Measurements from ENCODE around the gene SLCO3A1.
A peak's percentile ranks its signal among the peaks of the same experiment; 100 is the strongest.

Gene SLCO3A1

GRCh38 chr15:92076541-92076940 lies 223.0 kb downstream of the SLCO3A1 start:
- no peak for DNase-seq

DNA sequence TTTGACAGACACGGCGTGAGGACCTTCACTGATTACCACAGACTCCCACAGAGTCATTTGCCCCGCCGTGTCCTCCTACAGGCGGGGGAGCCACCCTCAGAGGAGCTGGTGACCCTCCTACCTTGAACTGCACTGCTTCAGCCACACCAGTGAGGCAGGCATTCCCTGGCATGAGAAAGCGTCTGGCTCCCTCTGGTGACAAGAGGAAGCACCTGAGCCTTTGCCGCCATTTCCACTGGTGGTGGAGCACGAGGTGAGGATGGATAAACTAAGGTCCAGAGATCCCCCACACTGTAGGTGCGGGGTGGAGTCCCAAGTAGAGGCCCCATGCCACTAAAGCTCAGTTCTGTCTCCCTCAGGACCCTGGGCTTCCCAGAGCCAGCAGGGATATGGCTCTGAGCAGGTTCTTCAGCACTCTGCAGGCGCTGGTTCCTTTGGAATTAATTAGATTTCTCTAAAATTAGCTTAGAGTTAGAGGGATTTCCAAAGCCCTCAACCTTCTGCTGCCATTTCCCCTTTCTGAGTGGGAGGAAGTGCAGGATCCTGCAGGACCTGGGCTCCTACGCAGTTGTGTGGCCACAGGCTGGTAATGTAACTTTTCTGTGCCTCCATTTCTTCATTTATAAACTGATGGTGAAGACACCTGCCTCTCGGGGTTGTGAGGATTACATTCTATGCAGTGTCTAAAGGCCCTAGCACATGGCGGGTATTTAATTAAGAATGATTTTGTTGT lies 224.0 kb downstream of the SLCO3A1 start:
- DNase-seq = peak; percentile 35

DNA sequence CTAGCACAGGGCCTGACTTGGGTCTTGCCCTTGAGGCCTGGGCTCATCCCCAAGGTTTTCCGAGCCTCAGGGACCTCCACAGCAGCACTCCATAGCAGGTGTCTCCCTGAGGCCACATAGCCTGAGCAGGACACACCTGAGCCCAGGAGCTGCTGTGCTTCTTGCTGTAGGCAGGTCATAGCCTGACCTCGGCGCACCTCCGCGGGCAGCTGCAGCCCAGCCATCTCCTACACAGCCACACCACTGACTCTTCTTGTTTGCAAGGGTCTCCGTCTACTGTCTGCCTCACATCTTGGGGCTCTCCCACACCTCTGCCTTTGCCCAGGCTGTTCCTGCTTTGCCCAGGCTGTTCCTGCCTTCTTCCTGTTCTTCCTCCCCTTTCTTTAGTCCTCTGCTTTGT lies 224.8 kb downstream of the SLCO3A1 start:
- no peak for DNase-seq

DNA sequence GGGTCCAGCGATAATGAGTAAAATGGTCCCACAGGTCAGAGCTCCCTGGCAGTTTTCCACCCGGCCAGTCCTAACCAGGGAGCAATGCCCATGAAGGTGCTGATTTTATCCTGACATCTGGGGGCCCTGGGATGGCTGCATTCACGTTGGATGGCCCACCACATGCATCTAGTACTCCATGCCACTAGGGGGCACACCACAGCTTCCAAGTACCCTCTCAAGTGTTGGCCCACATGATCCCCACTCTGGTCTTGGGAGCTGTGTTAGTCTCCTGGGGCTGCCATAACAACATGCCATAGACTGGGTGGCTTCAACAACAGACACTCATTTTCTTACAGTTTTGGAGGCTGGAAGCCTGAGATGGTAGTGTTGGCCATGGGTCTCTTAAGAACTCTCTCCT lies 225.5 kb downstream of the SLCO3A1 start:
- no peak for DNase-seq

DNA sequence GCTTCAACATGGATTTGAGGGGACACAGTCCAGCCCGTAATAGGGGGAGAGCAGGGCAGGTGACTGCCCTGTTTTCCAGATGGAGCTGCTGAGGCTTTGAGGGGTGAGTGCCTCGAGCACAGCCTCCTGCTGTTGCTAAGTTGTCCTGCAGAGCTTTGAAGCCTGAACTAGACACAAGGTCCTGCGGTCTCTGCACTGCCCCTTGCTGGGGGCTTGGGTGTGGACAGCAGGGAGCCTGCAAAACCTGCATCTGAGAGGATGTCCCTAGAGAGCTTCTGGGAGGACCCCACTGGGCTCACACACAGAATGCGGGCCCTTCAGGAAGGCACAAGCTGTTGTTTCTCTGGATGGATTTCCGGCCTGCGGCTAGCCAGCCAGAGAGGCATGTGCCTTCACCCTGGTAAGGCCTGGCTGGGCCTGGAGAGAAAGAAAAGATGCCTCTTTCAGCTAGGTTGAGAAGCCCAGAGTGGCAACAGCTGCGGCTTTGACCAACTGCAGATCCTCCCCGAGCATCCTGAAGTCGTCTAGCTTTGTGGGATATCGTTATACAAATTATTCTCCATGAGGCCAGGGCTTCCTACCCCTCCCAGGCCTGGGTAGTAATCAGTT lies 226.2 kb downstream of the SLCO3A1 start:
- no peak for DNase-seq

GRCh38 chr15:92082006-92082843 lies 228.7 kb downstream of the SLCO3A1 start:
- peak; percentile 39 for DNase-seq

- no peak for DNase-seq
Measured at GRCh38 chr15:92083190-92083589, 229.7 kb downstream of the SLCO3A1 start.

GRCh38 chr15:92087211-92087610 lies 233.7 kb downstream of the SLCO3A1 start:
- no peak for DNase-seq

- DNase-seq = peak; percentile 14
Measured at GRCh38 chr15:92091155-92091734, 237.7 kb downstream of the SLCO3A1 start.

DNA sequence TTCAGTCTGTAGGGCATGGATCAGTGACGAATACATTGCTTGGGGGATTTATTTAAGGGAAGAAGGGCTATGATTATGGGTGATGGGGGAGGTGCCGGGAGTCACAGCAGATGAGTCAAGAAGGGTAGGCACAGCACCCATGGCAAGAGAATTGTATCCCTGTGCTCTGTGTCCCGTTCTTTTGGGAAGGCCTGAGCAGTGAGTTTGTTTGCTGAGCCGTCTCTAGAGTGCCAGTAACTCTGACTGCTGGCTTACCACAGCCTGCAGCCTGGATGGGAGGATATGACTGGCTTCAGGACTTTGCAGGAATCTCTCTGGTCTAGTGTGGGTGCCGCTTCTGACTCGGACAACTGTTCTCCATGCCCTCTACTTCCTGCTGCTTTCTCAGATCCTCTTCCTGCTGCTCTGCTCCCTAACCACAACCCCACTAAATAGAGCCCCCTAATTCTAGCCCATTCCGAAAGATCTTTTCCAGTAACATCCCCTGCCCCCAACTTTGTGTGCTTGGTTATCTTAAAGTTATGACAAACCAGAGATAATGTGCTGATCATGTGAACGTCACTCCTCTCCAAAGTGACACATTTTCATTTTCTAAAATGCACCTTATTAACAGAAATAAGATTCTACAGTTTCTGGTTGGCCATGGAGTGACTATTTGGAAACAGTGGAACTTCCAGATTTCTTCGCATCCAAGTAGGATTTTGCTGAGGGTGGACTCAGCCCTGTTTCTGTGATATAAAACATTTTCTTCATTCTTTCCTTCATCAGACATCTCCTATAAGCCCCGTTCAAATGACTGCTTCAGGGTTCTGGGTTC lies 239.0 kb downstream of the SLCO3A1 start:
- DNase-seq = no peak

DNA sequence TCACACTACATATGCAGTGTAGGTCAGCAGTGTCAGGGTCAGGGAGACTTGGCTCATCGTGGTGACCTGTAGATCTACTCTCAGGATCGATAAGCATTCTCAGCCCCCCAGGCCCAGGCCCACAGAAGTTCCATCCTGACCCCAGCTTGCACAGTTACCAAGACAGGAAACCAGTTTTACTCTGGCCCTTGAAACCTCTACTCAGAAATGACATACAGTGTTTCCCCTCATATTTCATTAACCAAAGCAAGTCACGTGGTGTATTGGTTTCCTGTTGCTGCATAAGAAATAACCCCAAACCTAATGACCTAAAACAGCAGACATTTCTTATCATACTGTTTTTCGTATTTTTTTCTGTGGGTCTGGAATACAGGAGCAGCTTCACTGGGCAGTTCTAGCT lies 242.2 kb downstream of the SLCO3A1 start:
- DNase-seq = no peak

GRCh38 chr15:92097474-92098178 lies 244.1 kb downstream of the SLCO3A1 start:
- DNase-seq = no peak

- DNase-seq = no peak
Measured at GRCh38 chr15:92098869-92099268, 245.4 kb downstream of the SLCO3A1 start.

DNA sequence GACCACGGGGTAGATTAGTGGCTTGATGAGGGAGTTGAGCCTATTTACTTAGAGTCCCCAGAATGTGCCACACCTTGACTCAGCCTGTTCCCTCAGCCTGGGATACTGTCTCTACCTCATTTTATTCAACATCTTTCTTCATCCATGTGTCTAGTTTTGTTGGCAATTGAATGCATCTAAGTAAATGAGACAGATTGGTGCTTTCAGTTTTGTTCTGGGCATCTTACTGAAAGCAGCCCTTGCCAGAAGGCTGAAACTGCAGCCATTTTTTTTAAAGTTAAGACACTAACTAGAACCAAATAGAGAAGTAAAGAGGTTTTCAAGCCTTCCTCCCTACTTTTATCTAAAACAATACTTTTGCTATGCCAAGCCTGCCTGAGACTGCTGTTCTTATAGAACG lies 246.8 kb downstream of the SLCO3A1 start:
- no peak for DNase-seq

- no peak for DNase-seq
Measured at GRCh38 chr15:92100751-92101150, 247.2 kb downstream of the SLCO3A1 start.

DNA sequence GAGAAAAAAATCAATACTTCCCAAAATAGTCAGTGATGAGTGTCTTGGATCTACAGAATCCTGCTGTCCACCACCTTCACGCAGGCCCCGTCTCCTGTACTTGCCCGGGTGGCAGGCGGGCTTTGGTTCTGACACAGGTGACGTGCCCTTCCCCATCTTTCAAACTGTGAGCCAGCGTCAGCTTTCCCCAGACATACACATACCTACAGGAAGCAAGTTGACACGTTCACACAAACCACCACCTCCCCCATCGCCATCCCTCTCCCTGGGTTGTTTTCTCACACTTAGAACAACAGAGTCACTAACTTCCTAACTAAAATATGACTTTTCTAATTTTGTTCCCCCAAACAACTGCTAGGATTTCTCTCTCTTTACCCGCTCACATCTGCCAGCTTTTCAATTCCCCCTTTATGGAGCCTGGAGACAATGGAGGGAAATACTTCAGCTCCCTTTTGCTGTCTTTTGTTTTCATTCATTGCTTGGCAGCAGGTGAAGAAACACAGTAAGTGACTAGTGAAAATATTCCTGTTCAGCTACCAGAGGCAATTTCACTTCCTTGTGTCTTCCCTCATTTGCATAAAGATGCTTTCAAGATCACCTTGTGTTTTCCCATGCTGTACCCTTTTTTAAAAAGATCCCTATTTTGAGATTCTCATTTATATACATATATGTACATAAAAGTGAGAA lies 248.3 kb downstream of the SLCO3A1 start:
- DNase-seq = no peak

DNA sequence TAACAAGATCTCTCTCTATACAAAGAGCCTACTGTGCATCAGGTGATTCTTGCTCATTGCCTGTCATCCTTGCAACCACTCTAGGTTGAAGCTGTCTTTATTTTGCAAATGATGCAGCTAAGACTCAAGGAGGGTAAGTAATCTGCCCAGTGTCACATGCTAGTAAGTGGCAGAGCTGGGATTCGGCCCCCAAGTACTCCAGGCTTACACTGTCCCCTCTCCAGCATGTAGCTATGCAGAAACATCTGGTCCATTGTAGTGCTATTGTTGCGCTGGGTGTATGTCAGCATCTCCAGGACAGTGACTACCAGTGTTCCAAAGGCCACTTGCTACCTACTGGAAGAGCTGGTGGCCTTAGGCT lies 248.9 kb downstream of the SLCO3A1 start:
- DNase-seq = no peak

GRCh38 chr15:92104072-92104471 lies 250.6 kb downstream of the SLCO3A1 start:
- no peak for DNase-seq

GRCh38 chr15:92105611-92106010 lies 252.1 kb downstream of the SLCO3A1 start:
- no peak for DNase-seq

- no peak for DNase-seq
Measured at GRCh38 chr15:92107510-92107909, 254.0 kb downstream of the SLCO3A1 start.

- DNase-seq = no peak
Measured at GRCh38 chr15:92109191-92109873, 255.8 kb downstream of the SLCO3A1 start.

All from NCI-H774 (cell line).